Measurements from ENCODE around the gene HBG2.
A peak's percentile ranks its signal among the peaks of the same experiment; 100 is the strongest.

Gene HBG2

GRCh38 chr11:5223686-5224085 is 30.9 kb downstream of the HBG2 start:
- DNase-seq (ENCODE audit: insufficient read length, low spot score), result no peak
- no peak for TF ChIP-seq CTCF (IDR thresholded peaks at IDR 0.05; ENCODE audit: insufficient read depth, missing control alignments)
- FAIRE-seq, result no peak

GRCh38 chr11:5223146-5223545 is 31.4 kb downstream of the HBG2 start:
- TF ChIP-seq CTCF (IDR thresholded peaks at IDR 0.05; ENCODE audit: insufficient read depth, missing control alignments), result no peak
- FAIRE-seq, result no peak
- no peak for DNase-seq (ENCODE audit: insufficient read length, low spot score)

- no peak for TF ChIP-seq CTCF (IDR thresholded peaks at IDR 0.05; ENCODE audit: insufficient read depth, missing control alignments)
- FAIRE-seq (no peak), DNase-seq (ENCODE audit: insufficient read length, low spot score) (no peak)
Observed at GRCh38 chr11:5210376-5210885, 44.1 kb downstream of the HBG2 start.

- FAIRE-seq (no peak), DNase-seq (ENCODE audit: insufficient read length, low spot score) (no peak)
- TF ChIP-seq CTCF (IDR thresholded peaks at IDR 0.05; ENCODE audit: insufficient read depth, missing control alignments), result peak; percentile 1
Observed at GRCh38 chr11:5204787-5205186, 49.8 kb downstream of the HBG2 start.

- DNase-seq (ENCODE audit: insufficient read length, low spot score), result no peak
- no peak for TF ChIP-seq CTCF (IDR thresholded peaks at IDR 0.05; ENCODE audit: insufficient read depth, missing control alignments)
- no peak for FAIRE-seq
Observed at GRCh38 chr11:5203366-5203765, 51.2 kb downstream of the HBG2 start.

All from D721Med (cell line).